ENCODE measurements around the gene PRDX1.
A peak's percentile ranks its signal among the peaks of the same experiment; 100 is the strongest.

DNA sequence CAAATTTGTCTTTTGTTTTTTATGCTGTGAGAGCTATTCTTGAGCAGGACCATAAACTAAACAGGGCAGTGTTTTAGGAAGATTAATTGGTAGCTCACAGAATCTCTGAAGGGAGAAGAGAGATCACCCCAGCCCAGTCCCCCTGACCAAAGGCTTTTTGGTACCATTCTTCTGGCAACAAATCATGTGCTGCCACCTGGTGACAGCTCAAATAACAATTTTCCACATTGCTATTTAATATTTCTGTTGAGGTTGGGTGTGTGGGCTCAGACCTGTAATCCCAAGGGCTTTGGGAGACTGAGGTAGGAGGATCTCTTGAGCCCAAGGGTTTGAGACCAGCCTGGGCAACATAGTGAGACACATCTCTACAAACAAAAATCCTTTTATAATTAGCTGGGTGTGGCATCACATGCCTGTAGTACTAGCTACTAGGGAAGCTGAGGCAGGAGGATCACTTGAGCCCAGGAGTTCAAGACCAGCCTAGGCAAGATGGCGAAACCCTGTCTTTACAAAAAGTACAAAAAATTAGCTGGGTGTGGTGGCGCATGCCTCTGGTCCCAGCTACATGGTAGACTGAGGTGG is 28.5 kb downstream of the PRDX1 start:
- TF ChIP-seq, protein P1, sequence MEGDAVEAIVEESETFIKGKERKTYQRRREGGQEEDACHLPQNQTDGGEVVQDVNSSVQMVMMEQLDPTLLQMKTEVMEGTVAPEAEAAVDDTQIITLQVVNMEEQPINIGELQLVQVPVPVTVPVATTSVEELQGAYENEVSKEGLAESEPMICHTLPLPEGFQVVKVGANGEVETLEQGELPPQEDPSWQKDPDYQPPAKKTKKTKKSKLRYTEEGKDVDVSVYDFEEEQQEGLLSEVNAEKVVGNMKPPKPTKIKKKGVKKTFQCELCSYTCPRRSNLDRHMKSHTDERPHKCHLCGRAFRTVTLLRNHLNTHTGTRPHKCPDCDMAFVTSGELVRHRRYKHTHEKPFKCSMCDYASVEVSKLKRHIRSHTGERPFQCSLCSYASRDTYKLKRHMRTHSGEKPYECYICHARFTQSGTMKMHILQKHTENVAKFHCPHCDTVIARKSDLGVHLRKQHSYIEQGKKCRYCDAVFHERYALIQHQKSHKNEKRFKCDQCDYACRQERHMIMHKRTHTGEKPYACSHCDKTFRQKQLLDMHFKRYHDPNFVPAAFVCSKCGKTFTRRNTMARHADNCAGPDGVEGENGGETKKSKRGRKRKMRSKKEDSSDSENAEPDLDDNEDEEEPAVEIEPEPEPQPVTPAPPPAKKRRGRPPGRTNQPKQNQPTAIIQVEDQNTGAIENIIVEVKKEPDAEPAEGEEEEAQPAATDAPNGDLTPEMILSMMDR (IDR thresholded peaks at IDR 0.05; ENCODE audit: low read length) = peak; percentile 71
- TF ChIP-seq EZH2 (optimal IDR thresholded peaks at IDR 0.05; ENCODE audit: low read depth, low read length) (no peak), EZH2phosphoT487 (IDR thresholded peaks at IDR 0.05; ENCODE audit: low read length) (no peak)
